Measurements from ENCODE around the gene SLAMF1.
A peak's percentile ranks its signal among the peaks of the same experiment; 100 is the strongest.

- peak; percentile 69 for TF ChIP-seq CTCF (CRISPR knock-in tag; IDR thresholded peaks at IDR 0.05)
- no peak for TF ChIP-seq ZFP36 (IDR thresholded peaks at IDR 0.05; ENCODE audit: borderline replicate concordance, low read depth, low read length, partially characterized antibody)
- no peak for TF ChIP-seq TEAD3 (CRISPR knock-in tag; optimal IDR thresholded peaks at IDR 0.05; ENCODE audit: borderline replicate concordance)
- no peak for TF ChIP-seq SNAPC2 (CRISPR knock-in tag; IDR thresholded peaks at IDR 0.05)
- no peak for TF ChIP-seq EP300 (IDR thresholded peaks at IDR 0.05; ENCODE audit: low read depth in 2 of 2, low read length in 2 of 2)
- TF ChIP-seq EP300 (CRISPR knock-in tag; IDR thresholded peaks at IDR 0.05; ENCODE audit: borderline replicate concordance): no peak
Measured at GRCh38 chr1:160681066-160681890, 34.4 kb upstream of the SLAMF1 start.
